GM12878 (cell line): ENCODE measurements around the gene OLIG2. TPM values are rescaled to one million over a fixed set of nuclear protein-coding genes. Genes with fewer than 3 reads are reported as not detected.

Experiments
- ATAC-seq: fragments of 200-7000 bp; cut with Tn5 transposase; 3 replicates; pipeline ENCODE4 v1.9.1; 2020; ENCODE audit warnings: mild to moderate bottlenecking, moderate library complexity
- BruUV-seq: library from RNA; stranded (reverse); fragments of 400-500 nt; replicated peaks from 2 replicates; lab custom pipeline; 2021; lab: Mats Ljungman, UMichigan
- CTCF ChIA-PET: fragments of 300-600 bp; sonication (Branson Sonifier 250); formaldehyde crosslinking; extraction: SDS; loops from one replicate; lab custom pipeline; 2021; ENCODE audit warnings: inconsistent platforms; lab: Yijun Ruan, JAX
- POLR2A ChIA-PET: fragments of 350-600 bp; formaldehyde crosslinking; extraction: SDS; loops from one replicate; lab custom pipeline; 2021; ENCODE audit warnings: inconsistent platforms; lab: Charles Lee
- RAD21 ChIA-PET: fragments of 300-600 bp; sonication (Branson Sonifier 250); formaldehyde crosslinking; loops from one replicate; lab custom pipeline; 2023; ENCODE audit warnings: antibody characterized with exemption; ENCODE audit not compliant: unreplicated experiment; lab: Charles Lee
- SMC1A ChIA-PET: fragments of 300-600 bp; sonication (Branson Sonifier 250); formaldehyde crosslinking; loops from one replicate; lab custom pipeline; 2023; ENCODE audit not compliant: unreplicated experiment, uncharacterized antibody; lab: Charles Lee
- DNase-seq: peaks from one replicate; pipeline ENCODE4 v3.0.0-alpha.2; 2011; ENCODE audit warnings: low read depth, low spot score
- FAIRE-seq: peaks from 3 replicates; lab custom pipeline; 2011; peaks lifted over from hg19 to GRCh38; lab: Jason Lieb, UNC
- H2AFZ ChIP-seq: 2 replicates; pipeline ENCODE4 v1.6.0; 2011; ENCODE audit warnings: low read depth, low read length, control low read depth; ENCODE audit not compliant: control insufficient read depth
- H3K27ac ChIP-seq: 2 replicates; pipeline ENCODE4 v1.5.1; 2011; ENCODE audit warnings: control low read depth; ENCODE audit not compliant: control insufficient read depth, insufficient read depth
- H3K27me3 ChIP-seq, 2 experiments: replicated peaks in 1 of 2; 2 replicates each; pipeline versions ENCODE4 v1.6.0 to v1.6.1; 2011; ENCODE audit warnings: low read length in 1 of 2; ENCODE audit not compliant: control insufficient read depth in 2 of 2, insufficient read depth in 2 of 2
- H3K36me3 ChIP-seq, 2 experiments: 2 replicates each; pipeline ENCODE4 v1.5.1; 2011; ENCODE audit warnings: low read length in 1 of 2; ENCODE audit not compliant: control insufficient read depth in 2 of 2, insufficient read depth in 2 of 2
- H3K4me1 ChIP-seq: 2 replicates; pipeline ENCODE4 v1.6.1; 2011; ENCODE audit warnings: mild to moderate bottlenecking, low read length, moderate library complexity, mixed read lengths; ENCODE audit not compliant: control insufficient read depth, insufficient read depth
- H3K4me2 ChIP-seq: 2 replicates; pipeline ENCODE4 v1.6.0; 2011; ENCODE audit warnings: control low read depth; ENCODE audit not compliant: control insufficient read depth, insufficient read depth
- H3K4me3 ChIP-seq: fragments of 200-600 bp; sonication (generic); 2 replicates; pipeline ENCODE4 v1.5.1; 2016
- H3K79me2 ChIP-seq: 2 replicates; pipeline ENCODE4 v1.6.0; 2011; ENCODE audit warnings: low read length; ENCODE audit not compliant: control insufficient read depth, insufficient read depth
- H3K9ac ChIP-seq: 2 replicates; pipeline ENCODE4 v1.8.0; 2011; ENCODE audit warnings: low read length, control low read depth, mixed read lengths; ENCODE audit not compliant: control insufficient read depth, insufficient read depth
- H3K9me3 ChIP-seq: replicated peaks from 3 replicates; pipeline ENCODE4 v1.5.1; 2011; ENCODE audit warnings: mild to moderate bottlenecking, low read length; ENCODE audit not compliant: control insufficient read depth, insufficient read depth
- H4K20me1 ChIP-seq: 2 replicates; pipeline ENCODE4 v1.6.0; 2011; ENCODE audit not compliant: control insufficient read depth, insufficient read depth
- BHLHE40 ChIP-seq, 2 experiments: fragments of 450-650 bp in 1 of 2; IDR thresholded peaks; 2 replicates each; pipeline ENCODE4 v1.6.1; 2011 to 2017; ENCODE audit warnings: low read depth in 2 of 2, borderline replicate concordance in 1 of 2, improper control_type of control experiment in 1 of 2, low read length in 1 of 2, mild to moderate bottlenecking in 1 of 2
- CBFB ChIP-seq: IDR thresholded peaks from 2 replicates; pipeline ENCODE4 v1.6.1; 2016; ENCODE audit warnings: antibody characterized with exemption, low read depth
- CHD2 ChIP-seq: IDR thresholded peaks from 2 replicates; pipeline ENCODE4 v1.6.1; 2011; ENCODE audit warnings: low read depth, low read length, improper control_type of control experiment, borderline replicate concordance
- ESRRA ChIP-seq: IDR thresholded peaks from 2 replicates; pipeline ENCODE4 v1.6.1; 2012; ENCODE audit warnings: mild to moderate bottlenecking, low read length, improper control_type of control experiment
- MLLT1 ChIP-seq: fragments of 450-650 bp; IDR thresholded peaks from 2 replicates; pipeline ENCODE4 v1.6.1; 2016; ENCODE audit warnings: mild to moderate bottlenecking
- NFYA ChIP-seq: IDR thresholded peaks from 2 replicates; pipeline ENCODE4 v1.6.1; 2011; ENCODE audit warnings: low read depth, mild to moderate bottlenecking, low read length, improper control_type of control experiment, borderline replicate concordance
- NFYB ChIP-seq: IDR thresholded peaks from 2 replicates; pipeline ENCODE4 v1.6.1; 2011; ENCODE audit warnings: low read depth, mild to moderate bottlenecking, low read length, improper control_type of control experiment, moderate library complexity; ENCODE audit not compliant: insufficient read depth
- POLR2AphosphoS2 ChIP-seq: IDR thresholded peaks from 2 replicates; pipeline ENCODE4 v1.6.1; 2011; ENCODE audit warnings: low read depth, mild to moderate bottlenecking, low read length, improper control_type of control experiment, moderate library complexity
- SP1 ChIP-seq: IDR thresholded peaks from one replicate; pipeline ENCODE4 v1.6.1; 2011; ENCODE audit warnings: low read depth, low read length
- SRF ChIP-seq, 2 experiments: IDR thresholded peaks; 2 replicates each; pipeline ENCODE4 v1.6.1; 2011; ENCODE audit warnings: low read depth in 2 of 2, low read length in 2 of 2, mild to moderate bottlenecking in 1 of 2, moderate library complexity in 1 of 2
- WGBS: methylation state at CpG from one replicate; pipeline ENCODE4 v1.1.6; 2016; ENCODE audit warnings: low lambda C conversion rate; ENCODE audit not compliant: insufficient replicate concordance, insufficient coverage; ENCODE audit errors: missing lambda C conversion rate; 5-methylcytosine and 5-hydroxymethylcytosine counted together
- in situ Hi-C: fragments of 300-500 bp; cut with MboI; formaldehyde crosslinking; loops from 9 replicates; pipeline ENCODE4 v1.14.3; 2018; ENCODE audit warnings: mixed read lengths
- intact Hi-C: fragments of 100-400 bp; cut with micrococcal nuclease; formaldehyde crosslinking; loops from one replicate; pipeline ENCODE4 v1.14.2; 2022; ENCODE audit not compliant: unreplicated experiment
- polyA plus RNA-seq, 11 experiments: library from polyadenylated mRNA; depleted of rRNA in 4 of 11; unstranded in 6 of 11; stranded (reverse) in 5 of 11; fragments of >200 nt; fragmentation: Nextera tagmentation in 4 of 11; fragmentation: Illumina TruSeq in 1 of 11; extraction: Ambion mirVana in 4 of 11; extraction: Trizol in 1 of 11; gene quantifications; 1 replicate in 1 of 11; 2 replicates in 10 of 11; pipeline versions ENCODE4 v1.2.1 to v1.2.3, GENCODE V29; 2011 to 2016; ENCODE audit warnings: inconsistent platforms in 2 of 11, missing spikeins in 2 of 11, low read depth in 1 of 11
- total RNA-seq, 4 experiments: library from RNA; depleted of rRNA in 3 of 4; stranded (reverse); fragments of >200 nt in 3 of 4; fragmentation: Illumina TruSeq in 1 of 4; extraction: Trizol in 1 of 4; gene quantifications; 2 replicates each; pipeline versions ENCODE4 v1.2.1 to v1.2.3, GENCODE V29; 2013 to 2021

OLIG2 gene
- total and polyA plus RNA-seq, 10 of the 15 experiments (the other 5 are each of a cell fraction or from before 2014, with no cell fraction given), result not detected

DNA sequence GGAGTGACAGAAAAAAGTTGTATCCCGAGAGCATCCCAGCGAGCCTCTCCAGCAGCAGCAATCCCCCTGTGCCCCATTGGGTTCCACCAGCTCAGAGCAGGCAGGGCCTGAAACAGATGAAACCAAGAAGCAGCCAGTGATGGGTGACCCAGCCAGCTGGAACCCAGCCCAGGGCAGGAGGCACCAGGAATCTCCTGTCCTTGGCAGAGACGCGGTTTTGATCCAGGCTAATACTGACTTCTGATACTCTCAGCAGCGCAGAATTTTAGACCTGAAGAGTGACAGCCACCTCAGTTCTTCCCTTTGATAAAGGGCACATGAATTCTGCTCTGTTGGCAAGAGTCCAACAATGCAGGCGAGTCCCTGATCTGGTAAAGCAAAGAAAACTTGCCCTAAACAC is 32.8 kb downstream of the OLIG2 start:
- no peak for TF ChIP-seq CHD2
- no peak for TF ChIP-seq CBFB
- no peak for TF ChIP-seq MLLT1
- no peaks in the 10 kb centered on the region for H3K36me3 ChIP-seq
- ChIA-PET CTCF (no interaction called here), POLR2A (no interaction called here), SMC1A (no interaction called here), RAD21 (no interaction called here)
- in situ Hi-C loops, result no loop called here
- ATAC-seq, result no peak
- no peaks in the 10 kb centered on the region for H3K4me1 ChIP-seq
- H3K9ac ChIP-seq, result no peak overlapping the region
- no peaks in the 10 kb centered on the region; a peak in 2 of 4 replicates for H3K27me3 ChIP-seq
- no TSS peak for BruUV-seq
- intact Hi-C loops, result no loop called here
- H2AFZ ChIP-seq, result no peak overlapping the region
- DNase-seq, result no peak
- H4K20me1 ChIP-seq, result no peaks in the 10 kb centered on the region
- no peaks in the 10 kb centered on the region for H3K79me2 ChIP-seq
- no peak overlapping the region for H3K4me2 ChIP-seq
- no peak for FAIRE-seq
- no peaks in the 10 kb centered on the region for H3K9me3 ChIP-seq
- no peak overlapping the region for H3K27ac ChIP-seq
- no peak overlapping the region for H3K4me3 ChIP-seq
- WGBS, result 39% methylated on average over 6 of the region's 6 CpGs

DNA sequence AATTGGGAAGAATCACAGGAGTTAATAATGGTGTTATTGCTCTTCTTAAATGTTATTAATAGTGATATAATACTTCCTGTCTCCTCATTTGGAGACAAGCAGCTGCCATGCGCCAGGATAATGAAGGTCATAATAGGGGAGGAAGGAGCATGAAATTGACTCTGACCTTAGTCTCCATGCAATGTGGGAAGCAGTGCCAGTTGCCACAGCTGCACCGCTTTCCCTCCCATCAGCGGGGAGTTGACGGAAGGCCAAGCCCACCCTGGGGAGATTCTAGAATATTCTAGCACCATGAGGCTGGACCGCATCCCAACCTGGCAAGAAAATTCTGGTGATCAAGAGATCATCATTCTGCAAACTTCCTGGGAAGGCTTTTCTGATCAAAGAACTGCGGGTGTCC is 33.2 kb downstream of the OLIG2 start:
- no peaks in the 10 kb centered on the region; a peak in 2 of 4 replicates for H3K27me3 ChIP-seq
- CTCF ChIA-PET, result no interaction called here
- POLR2A ChIA-PET, result no interaction called here
- intact Hi-C loops, result no loop called here
- SMC1A ChIA-PET, result interaction anchor here (0.6 kb wide), 1 partner anchor 509 kb away, joined by 3 read pairs; no protein-coding TSS in a partner anchor
- RAD21 ChIA-PET, result no interaction called here
- no peaks in the 10 kb centered on the region for H3K79me2 ChIP-seq
- no peaks in the 10 kb centered on the region for H3K36me3 ChIP-seq
- no peaks in the 10 kb centered on the region for H4K20me1 ChIP-seq
- TF ChIP-seq NFYB (no peak), POLR2AphosphoS2 (no peak), ESRRA (no peak), BHLHE40 (IDR thresholded peaks at IDR 0.05; ENCODE audit: borderline replicate concordance in 1 of 2, low read depth in 2 of 2, low read length in 1 of 2) (no peak), NFYA (no peak), SRF (IDR thresholded peaks at IDR 0.05; ENCODE audit: low read depth in 2 of 2, low read length in 2 of 2) (no peak), SP1 (no peak)
- TF ChIP-seq, all 136 proteins: peak for 0
- H3K27ac ChIP-seq, result no peak overlapping the region
- in situ Hi-C loops, result no loop called here
- no peak for FAIRE-seq
- no peak for DNase-seq
- no peaks in the 10 kb centered on the region for H3K9me3 ChIP-seq
- WGBS, result 67% methylated on average over 6 of the region's 6 CpGs
- no peak overlapping the region for H3K4me2 ChIP-seq
- H2AFZ ChIP-seq, result no peak overlapping the region
- H3K4me1 ChIP-seq, result no peaks in the 10 kb centered on the region
- BruUV-seq, result no TSS peak
- no peak for ATAC-seq
- no peak overlapping the region for H3K9ac ChIP-seq
- no peak overlapping the region for H3K4me3 ChIP-seq
